HG02870 (cell line): ENCODE measurements around the gene PPP1R26.

ENCODE experiments used
- ATAC-seq: cut with Tn5 transposase; IDR thresholded peaks from one replicate; pipeline ENCODE4 v1.9.1; 2021; ENCODE audit warnings: mild to moderate bottlenecking, moderate library complexity; ENCODE audit not compliant: unreplicated experiment

The PPP1R26 gene

DNA sequence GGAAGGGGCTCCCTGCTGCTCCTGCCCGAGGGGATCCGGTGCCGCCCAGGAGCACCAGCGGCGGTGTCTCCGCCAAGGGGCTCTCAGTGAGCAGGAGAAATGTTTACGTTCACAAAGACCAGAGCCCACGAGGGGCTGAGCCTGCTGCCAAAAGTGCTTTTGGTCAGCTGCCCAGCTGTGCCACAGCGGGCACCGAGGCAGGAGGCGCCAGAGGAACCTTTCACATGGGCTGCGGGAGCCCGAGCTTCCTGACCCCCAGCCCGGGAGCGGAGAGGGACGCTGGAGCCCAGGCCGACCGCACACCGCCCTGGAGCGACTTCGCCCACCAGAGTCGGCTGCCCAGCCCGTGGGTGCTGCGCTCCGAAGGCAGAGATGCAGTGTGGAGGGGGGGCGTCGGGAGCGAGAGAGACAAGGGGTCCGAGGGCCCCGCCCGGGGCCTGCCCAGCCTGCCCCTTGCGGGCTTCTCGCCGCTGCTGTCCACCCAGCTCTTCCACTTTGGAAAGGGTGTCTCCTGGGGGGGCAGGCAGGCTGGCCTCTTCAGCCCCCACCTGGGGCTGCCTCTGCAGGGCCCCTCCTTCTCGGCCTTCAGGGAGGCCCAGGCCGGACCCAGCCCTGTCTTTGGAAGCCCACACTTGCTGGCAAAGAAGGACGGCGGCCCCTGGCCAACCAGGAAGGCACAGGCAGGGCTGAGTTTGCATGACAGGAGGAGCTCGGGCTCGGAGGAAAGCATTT is 7.9 kb downstream of the PPP1R26 start:
- ATAC-seq, result no peak

DNA sequence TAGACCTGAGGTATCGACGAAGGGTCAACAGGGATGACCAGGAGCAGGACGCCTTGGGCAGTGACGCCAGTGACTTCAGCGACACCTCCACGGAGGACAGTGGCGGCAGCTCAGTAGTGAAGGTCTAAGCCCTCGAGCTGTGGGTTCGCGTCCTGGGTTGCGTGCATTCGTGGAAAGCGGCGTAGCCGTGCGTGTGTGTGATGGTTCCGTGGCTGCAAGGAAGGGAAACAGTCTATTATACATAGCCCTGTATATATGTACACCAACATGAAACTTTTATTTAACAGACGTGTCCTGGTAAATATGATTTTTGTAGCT is 8.4 kb downstream of the PPP1R26 start:
- ATAC-seq, result no peak

GRCh38 chr9:135488527-135488926 is 8.9 kb downstream of the PPP1R26 start:
- no peak for ATAC-seq

- no peak for ATAC-seq
Observed at GRCh38 chr9:135489188-135489906, 9.8 kb downstream of the PPP1R26 start.

- ATAC-seq, result no peak
Observed at GRCh38 chr9:135490166-135490870, 10.7 kb downstream of the PPP1R26 start.

GRCh38 chr9:135490980-135491464 is 11.4 kb downstream of the PPP1R26 start:
- ATAC-seq, result no peak

DNA sequence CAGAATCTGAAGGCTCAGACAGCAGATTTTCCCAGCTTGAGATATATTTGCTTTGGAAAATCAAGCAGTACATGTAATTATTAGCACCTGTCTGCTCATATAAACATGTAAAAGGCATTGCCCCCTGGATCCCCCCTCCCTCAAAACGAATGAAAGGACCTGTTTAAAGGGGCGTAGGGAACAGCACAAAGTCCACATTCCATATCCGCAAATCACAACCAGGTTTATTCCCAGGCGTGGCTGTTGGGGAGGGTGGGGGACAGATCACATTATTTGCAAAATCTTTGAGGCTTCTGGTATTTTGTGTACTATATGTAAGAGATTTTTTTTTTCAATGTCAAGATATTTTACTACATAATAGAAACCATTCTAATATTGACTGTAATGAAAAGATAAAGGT is 12.2 kb downstream of the PPP1R26 start:
- no peak for ATAC-seq

DNA sequence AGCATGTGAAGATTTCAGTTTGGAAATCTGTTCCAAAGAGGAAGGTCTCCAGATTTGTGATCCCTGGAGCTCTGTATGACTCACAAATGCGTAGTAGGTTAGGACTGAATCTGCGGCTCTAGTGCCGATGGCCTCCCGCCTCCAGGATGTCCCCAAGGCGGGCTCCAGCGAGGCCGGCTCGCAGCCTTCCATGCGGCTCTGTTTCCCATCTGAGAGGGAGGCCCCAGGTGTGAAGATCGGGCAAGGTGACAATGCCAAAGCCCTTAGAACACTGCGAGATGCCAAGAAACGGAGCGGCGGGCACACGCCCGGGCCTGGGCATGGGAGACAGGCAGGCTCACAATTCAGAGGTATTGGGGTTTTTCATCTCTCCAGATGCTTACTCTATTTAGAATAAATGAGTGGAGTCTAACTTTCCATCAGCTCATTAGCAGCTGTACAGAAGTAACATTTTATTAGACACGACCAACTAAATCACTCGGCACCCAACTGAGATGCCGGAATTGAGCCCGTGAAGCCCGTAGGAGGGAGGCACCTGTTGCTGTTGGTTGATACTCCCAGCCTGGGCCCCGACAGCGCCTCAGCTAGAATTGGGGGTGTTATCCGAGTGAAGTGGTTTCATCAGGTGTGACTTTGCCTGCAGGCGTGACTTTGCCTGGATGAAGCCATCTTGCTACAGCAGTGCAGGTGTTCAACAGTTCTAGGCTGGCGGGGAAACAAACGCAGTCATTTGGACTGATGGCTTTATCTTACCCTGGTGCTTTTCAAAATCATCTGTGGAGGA is 13.5 kb downstream of the PPP1R26 start:
- no peak for ATAC-seq

- no peak for ATAC-seq
Observed at GRCh38 chr9:135494791-135495559, 15.4 kb downstream of the PPP1R26 start.

DNA sequence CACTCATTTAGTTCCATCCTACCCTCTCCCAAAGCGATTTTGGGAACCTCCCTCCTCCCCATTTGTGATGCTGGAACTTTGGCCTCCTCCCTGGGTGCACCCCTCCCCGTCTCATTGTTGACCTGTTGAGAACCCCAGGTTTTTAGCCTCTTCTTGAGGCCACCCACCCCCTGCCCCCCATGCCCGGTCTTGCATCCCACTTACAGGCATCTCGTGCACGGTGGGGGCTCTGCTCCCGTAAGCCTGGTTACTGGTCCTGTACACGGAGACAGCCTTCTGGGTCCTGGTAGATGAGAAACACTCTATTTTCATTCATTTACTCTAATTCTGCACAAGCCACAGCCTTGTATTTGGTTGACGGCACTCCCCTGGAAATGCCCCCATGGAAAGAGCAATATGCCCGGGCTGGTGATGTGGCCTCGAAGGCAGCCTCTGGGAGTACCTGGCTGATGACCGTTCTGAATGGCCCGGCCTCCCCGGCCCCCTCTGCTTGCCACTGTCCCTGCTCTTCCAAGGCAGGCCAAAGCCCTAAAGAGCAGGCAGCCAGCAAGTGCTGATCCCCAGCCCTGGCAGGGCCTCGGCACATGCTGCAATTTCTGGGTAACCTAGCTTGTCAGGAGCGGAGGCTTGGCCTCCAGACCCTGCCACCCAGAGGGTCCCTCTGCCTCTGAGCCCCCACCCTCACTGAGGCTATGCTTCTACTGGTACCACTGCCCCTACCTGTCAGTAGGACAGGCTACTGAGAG is 19.0 kb downstream of the PPP1R26 start:
- no peak for ATAC-seq

- peak; percentile 36 for ATAC-seq
Observed at GRCh38 chr9:135499326-135500070, 19.9 kb downstream of the PPP1R26 start.

- peak; percentile 9 for ATAC-seq
Observed at GRCh38 chr9:135500071-135500524, 20.5 kb downstream of the PPP1R26 start.

- peak; percentile 73 for ATAC-seq
Observed at GRCh38 chr9:135500525-135501260, 21.1 kb downstream of the PPP1R26 start, which contains the start of gene MRPS2. TSS of gene MRPS2 (plus strand) at chr9:135500682. CDS start at chr9:135500711, 29 bp downstream.

DNA sequence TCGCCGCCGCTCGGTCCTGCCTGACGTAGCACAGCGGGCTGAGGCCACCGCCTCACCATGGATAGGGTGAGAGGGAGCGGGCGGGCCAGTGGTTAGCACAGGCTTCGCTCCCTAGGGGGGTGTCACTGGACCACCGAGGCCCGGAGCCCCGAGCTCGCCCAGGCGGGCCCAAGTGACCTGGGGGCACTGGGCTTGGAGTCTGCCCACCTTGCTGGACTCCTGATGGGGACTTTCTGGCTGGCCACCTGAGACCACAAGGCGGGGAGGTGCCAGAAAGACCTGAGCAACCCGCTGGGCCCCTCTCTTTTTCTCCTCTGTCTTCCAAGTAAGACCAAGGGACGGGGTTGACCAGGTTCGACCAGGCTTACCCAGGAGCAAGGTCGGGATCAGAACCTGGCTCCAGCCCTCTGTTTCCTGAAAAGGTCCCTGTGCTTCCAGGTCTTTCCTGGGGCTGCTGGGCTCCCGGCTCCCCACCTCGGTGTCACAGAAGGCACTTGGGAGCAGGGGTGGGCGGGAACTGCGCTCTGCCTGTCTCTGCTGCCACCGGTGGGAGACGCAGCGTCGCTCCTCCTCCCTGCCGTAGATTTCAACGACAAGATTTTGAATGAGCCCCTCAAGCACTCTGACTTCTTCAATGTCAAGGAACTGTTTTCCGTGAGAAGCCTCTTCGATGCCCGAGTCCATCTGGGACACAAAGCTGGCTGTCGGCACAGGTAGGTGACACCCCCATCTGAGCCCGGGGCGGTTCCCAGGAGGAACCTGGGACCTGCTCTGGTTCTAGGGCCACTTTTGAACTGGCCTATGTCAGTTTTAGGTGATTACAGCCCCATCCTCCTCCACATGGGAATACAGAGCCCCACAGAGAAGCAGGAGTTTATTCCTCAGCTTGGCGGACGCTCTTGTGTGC is 21.9 kb downstream of the PPP1R26 start:
- ATAC-seq, result no peak

- ATAC-seq, result no peak
Observed at GRCh38 chr9:135502168-135502872, 22.7 kb downstream of the PPP1R26 start.

GRCh38 chr9:135502873-135503321 is 23.3 kb downstream of the PPP1R26 start:
- ATAC-seq, result no peak
